Adrenal gland (tissue), 12 donors: ENCODE results near the gene TUBE1. TPM values are rescaled to one million over a fixed set of nuclear protein-coding genes. Genes with fewer than 3 reads are reported as not detected.
"Not testable (repeated sequence)": the region's sequence is repeated elsewhere in the genome, so short reads cannot be mapped to it uniquely, and the experiment has no call there.

Experiments used
- DNase-seq, 7 donors: peaks; one replicate each; pipeline ENCODE4 v3.0.0-alpha.2; 2019 to 2020
- H3K27ac ChIP-seq, 5 donors: fragments of 200-600 bp; sonication (generic) in 4 of 5; 1 replicate in 3 of 5; 2 replicates in 2 of 5; pipeline versions ENCODE4 v1.5.1 to v1.8.0; 2016 to 2020; ENCODE audit warnings: mild to moderate bottlenecking in 1 of 5
- H3K27me3 ChIP-seq: fragments of 200-600 bp; 2 replicates; pipeline ENCODE4 v1.8.0; 2021
- H3K36me3 ChIP-seq, 2 donors: fragments of 200-600 bp; replicated peaks in 1 of 2; 1 replicate in 1 of 2; 2 replicates in 1 of 2; pipeline versions ENCODE4 v1.5.1 to v1.8.0; 2018 to 2022
- H3K4me1 ChIP-seq, 2 donors: fragments of 200-600 bp; replicated peaks in 1 of 2; 1 replicate in 1 of 2; 2 replicates in 1 of 2; pipeline versions ENCODE4 v1.5.1 to v1.8.0; 2018 to 2021
- H3K4me3 ChIP-seq, 4 donors: fragments of 200-600 bp; sonication (generic) in 3 of 4; one replicate each; pipeline ENCODE4 v1.5.1; 2016 to 2018
- H3K9me3 ChIP-seq, 3 donors: fragments of 200-600 bp; sonication (generic) in 1 of 3; replicated peaks in 1 of 3; 1 replicate in 2 of 3; 2 replicates in 1 of 3; pipeline versions ENCODE4 v1.5.1 to v1.8.0; 2016 to 2021
- POLR2A ChIP-seq, 2 donors: fragments of 450-650 bp; IDR thresholded peaks; one replicate each; pipeline ENCODE4 v1.6.1; 2017; ENCODE audit warnings: antibody characterized with exemption in 2 of 2, mild to moderate bottlenecking in 2 of 2, moderate library complexity in 1 of 2
- WGBS, 4 donors: extraction: QIAGEN DNeasy Blood & Tissue Kit in 2 of 4; methylation state at CpG; one replicate each; pipeline versions ENCODE4 v1.1.5 to v1.1.7; 2013 to 2017; 5-methylcytosine and 5-hydroxymethylcytosine counted together
- intact Hi-C, 2 donors: fragments of 100-400 bp; cut with DNase I; formaldehyde crosslinking; loops; one replicate each; pipeline versions ENCODE4 v1.14.1 to v1.15.0; 2022 to 2023
- polyA plus RNA-seq, 3 donors: library from polyadenylated mRNA; stranded (reverse); fragments of 200-250 nt in 2 of 3; fragments of 350-450 nt in 1 of 3; fragmentation: Illumina TruSeq in 1 of 3; extraction: RNeasy Lipid Tissue Mini Kit (QIAGEN cat#74804) in 1 of 3; gene quantifications; one replicate each; pipeline ENCODE4 v1.2.3, GENCODE V29; 2013 to 2014
- total RNA-seq, 9 donors: library from RNA; depleted of rRNA in 4 of 9; stranded (reverse); fragments of >200 nt in 4 of 9; fragments of 120-200 nt in 1 of 9; fragmentation: NEBNext Ultra II Directional in 1 of 9; extraction: Animal tissue kit (Norgen Biotek cat#: 25700) in 1 of 9; gene quantifications; one replicate each; pipeline versions ENCODE4 v1.1.0 to v1.2.4, GENCODE V29; 2013 to 2023
- TF ChIP-seq, protein P1 (sequence below), 6 experiments: fragments of 450-650 bp in 4 of 6; fragments of 200-600 bp in 2 of 6; sonication (generic) in 1 of 6; IDR thresholded peaks; 1 replicate in 5 of 6; 2 replicates in 1 of 6; pipeline versions ENCODE4 v1.5.1 to v1.8.0; 2016 to 2021; ENCODE audit warnings: antibody characterized with exemption in 6 of 6, mild to moderate bottlenecking in 2 of 6, moderate library complexity in 1 of 6
- donor health status: healthy with polysubstance abuse.
- donor health status: Bipolar disorder and iron deficiency.
- donor health status: DM: yes; HTN: yes; CAD: no.
- donor health status: DM: no; HTN: no; CAD: no.
- donor health status: DM: no; HTN: no; CAD: no.
- donor health status: DM: yes; HTN: yes; CAD: no.

TUBE1 gene
- total and polyA plus RNA-seq, 12 donors, result 11.1 to 50.0 (median 19.6) TPM

DNA sequence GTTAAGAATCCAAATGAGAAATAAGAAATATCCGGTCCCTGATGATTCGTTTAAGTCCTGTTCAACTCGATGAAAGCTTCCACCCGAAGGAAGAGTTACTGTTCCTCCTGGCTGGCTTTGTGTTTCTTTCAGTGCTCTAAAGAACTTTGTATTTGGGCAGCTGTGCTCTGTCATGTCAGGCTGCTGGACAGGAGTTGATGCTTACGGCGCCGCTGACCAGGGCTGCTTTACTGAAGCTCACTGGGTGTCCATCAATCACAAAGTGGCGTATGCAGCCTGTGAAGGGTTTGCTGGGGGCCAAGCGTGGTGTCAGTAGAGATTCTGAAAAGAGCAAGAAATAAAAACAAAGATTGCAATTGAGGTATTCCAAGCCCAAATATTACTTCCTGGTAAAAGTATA lies 22.0 kb upstream of the TUBE1 start:
- DNase-seq, result no peak
- 57 to 62% (median 58%) methylated on average over 9 of the region's 9 CpGs for WGBS, 4 donors
- Histone ChIP-seq H3K36me3 (no peaks in the 10 kb centered on the region), H3K27ac (no peak overlapping the region), H3K9me3 (no peaks in the 10 kb centered on the region), H3K4me3 (no peak overlapping the region), H3K27me3 (no peaks in the 10 kb centered on the region), H3K4me1 (no peaks in the 10 kb centered on the region)
- TF ChIP-seq POLR2A (IDR thresholded peaks at IDR 0.05), result no peak
- TF ChIP-seq, protein P1, sequence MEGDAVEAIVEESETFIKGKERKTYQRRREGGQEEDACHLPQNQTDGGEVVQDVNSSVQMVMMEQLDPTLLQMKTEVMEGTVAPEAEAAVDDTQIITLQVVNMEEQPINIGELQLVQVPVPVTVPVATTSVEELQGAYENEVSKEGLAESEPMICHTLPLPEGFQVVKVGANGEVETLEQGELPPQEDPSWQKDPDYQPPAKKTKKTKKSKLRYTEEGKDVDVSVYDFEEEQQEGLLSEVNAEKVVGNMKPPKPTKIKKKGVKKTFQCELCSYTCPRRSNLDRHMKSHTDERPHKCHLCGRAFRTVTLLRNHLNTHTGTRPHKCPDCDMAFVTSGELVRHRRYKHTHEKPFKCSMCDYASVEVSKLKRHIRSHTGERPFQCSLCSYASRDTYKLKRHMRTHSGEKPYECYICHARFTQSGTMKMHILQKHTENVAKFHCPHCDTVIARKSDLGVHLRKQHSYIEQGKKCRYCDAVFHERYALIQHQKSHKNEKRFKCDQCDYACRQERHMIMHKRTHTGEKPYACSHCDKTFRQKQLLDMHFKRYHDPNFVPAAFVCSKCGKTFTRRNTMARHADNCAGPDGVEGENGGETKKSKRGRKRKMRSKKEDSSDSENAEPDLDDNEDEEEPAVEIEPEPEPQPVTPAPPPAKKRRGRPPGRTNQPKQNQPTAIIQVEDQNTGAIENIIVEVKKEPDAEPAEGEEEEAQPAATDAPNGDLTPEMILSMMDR (IDR thresholded peaks at IDR 0.05), result no peak
- intact Hi-C loops, result no loop called here

DNA sequence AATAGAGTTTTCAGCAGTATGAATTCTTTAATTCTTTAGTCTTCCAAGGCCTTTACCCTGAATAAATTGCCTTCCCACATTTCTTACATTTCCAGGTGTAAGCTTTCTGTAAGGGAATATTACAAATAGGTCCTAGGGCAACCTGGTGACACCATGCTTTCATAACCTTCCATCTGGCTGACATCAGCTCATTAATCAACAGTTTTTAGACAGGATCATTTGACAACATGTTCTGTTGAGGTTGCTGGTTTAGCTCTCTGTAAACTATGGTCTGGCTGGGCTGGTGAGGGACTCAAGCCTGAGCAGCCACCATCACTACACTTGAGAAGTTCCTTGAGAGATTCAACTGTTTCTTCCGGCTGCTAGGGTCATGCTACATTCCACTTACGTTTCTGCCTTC lies 19.3 kb upstream of the TUBE1 start:
- Histone ChIP-seq H3K27ac (no peak overlapping the region), H3K9me3 (no peaks in the 10 kb centered on the region), H3K4me3 (no peak overlapping the region), H3K4me1 (no peaks in the 10 kb centered on the region), H3K27me3 (no peaks in the 10 kb centered on the region), H3K36me3 (no peaks in the 10 kb centered on the region)
- no peak for DNase-seq
- intact Hi-C loops, result no loop called here
- 68 to 72% (median 69%) methylated on average over 2 of the region's 2 CpGs for WGBS, 4 donors
- TF ChIP-seq, protein P1 (IDR thresholded peaks at IDR 0.05), result no peak
- no peak for TF ChIP-seq POLR2A (IDR thresholded peaks at IDR 0.05)

DNA sequence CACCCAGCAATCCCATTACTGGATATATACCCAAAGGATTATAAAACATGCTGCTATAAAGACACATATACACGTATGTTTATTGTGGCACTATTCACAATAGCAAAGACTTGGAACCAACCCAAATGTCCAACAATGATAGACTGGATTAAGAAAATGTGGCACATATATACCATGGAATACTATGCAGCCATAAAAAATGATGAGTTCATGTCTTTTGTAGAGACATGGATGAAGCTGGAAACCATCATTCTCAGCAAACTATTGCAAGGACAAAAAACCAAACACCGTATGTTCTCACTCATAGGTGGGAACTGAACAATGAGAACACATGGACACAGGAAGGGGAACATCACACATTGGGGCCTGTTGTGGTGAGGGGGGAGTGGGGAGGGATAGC lies 18.7 kb upstream of the TUBE1 start:
- H3K9me3 ChIP-seq, H3K4me1 ChIP-seq, H3K4me3 ChIP-seq, H3K27me3 ChIP-seq, H3K27ac ChIP-seq, intact Hi-C loops, H3K36me3 ChIP-seq, DNase-seq: not testable (repeated sequence)
- WGBS, 4 donors, result 83 to 100% (median 88%) methylated on average over 2 of the region's 2 CpGs

DNA sequence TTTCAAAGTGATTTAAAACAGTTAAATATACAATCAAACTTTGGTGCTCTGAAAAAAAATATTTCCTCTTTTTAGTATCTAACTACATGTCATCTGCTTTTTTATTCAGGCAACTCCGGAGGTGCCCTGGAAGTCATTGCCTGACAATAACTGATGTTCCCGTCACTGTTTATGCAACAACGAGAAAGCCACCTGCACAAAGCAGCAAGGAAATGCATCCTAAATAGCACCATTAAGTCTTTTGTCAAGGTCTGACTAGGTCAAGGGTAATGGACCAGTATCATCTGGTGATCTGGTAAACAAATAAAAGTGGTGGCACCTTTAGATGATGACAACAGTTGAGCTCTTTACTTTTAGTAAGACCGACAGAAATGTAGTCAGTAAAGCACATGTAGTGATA lies 13.3 kb upstream of the TUBE1 start:
- no peaks in the 10 kb centered on the region for H3K27me3 ChIP-seq
- no peak overlapping the region for H3K4me3 ChIP-seq
- H3K27ac ChIP-seq, result no peak overlapping the region
- TF ChIP-seq, protein P1 (IDR thresholded peaks at IDR 0.05), result no peak
- TF ChIP-seq POLR2A (IDR thresholded peaks at IDR 0.05), result no peak
- H3K9me3 ChIP-seq, result no peaks in the 10 kb centered on the region
- intact Hi-C loops, result no loop called here
- no peaks in the 10 kb centered on the region for H3K4me1 ChIP-seq
- WGBS, 4 donors, result 80 to 84% (median 84%) methylated on average over 4 of the region's 4 CpGs
- no peak for DNase-seq
- no peaks in the 10 kb centered on the region for H3K36me3 ChIP-seq

DNA sequence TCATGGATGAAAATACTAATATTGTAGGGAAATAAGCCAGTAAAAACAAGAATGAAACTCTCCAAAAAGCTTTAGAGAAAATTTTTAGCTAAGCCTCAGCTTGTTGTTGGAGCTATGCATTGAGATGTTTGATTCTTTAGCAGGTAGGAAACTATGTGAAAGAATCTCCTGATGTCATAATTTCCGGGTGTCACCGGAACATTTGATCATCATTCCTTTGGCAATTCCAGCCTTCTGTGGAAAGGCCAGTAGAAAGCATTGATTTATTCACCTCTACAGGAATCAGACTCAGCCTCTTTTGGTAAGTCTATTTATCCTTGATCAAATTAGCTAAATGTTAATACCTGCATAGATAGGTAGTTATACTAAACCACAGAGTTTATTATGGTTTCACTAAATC lies 9.6 kb upstream of the TUBE1 start:
- Histone ChIP-seq H3K27ac (no peak overlapping the region), H3K27me3 (no peaks in the 10 kb centered on the region), H3K9me3 (no peaks in the 10 kb centered on the region), H3K4me1 (no peaks in the 10 kb centered on the region), H3K36me3 (no peaks in the 10 kb centered on the region), H3K4me3 (no peak overlapping the region)
- no peak for DNase-seq
- TF ChIP-seq, protein P1 (IDR thresholded peaks at IDR 0.05), result no peak
- TF ChIP-seq POLR2A (IDR thresholded peaks at IDR 0.05), result no peak
- 70 to 100% (median 98%) methylated on average over 2 of the region's 2 CpGs for WGBS, 4 donors
- intact Hi-C loops, result no loop called here
